ENCODE results near the gene CTAGE15.
"Not testable (repeated sequence)": the region's sequence is repeated elsewhere in the genome, so short reads cannot be mapped to it uniquely, and the experiment has no call there.

Gene CTAGE15

GRCh38 chr7:143571501-143571900, at the start of gene CTAGE15:
Gene CTAGE15 (plus strand): TSS chr7:143571801. CDS start chr7:143571818, 17 bp downstream.
- DNase-seq = not testable (repeated sequence)

GRCh38 chr7:143522309-143522916, 49.2 kb upstream of the CTAGE15 start:
- not testable (repeated sequence) for DNase-seq

GRCh38 chr7:143531169-143531926, 40.3 kb upstream of the CTAGE15 start:
- not testable (repeated sequence) for DNase-seq

- DNase-seq = not testable (repeated sequence)
Observed at GRCh38 chr7:143531932-143532331, 39.7 kb upstream of the CTAGE15 start.

GRCh38 chr7:143533213-143533839, 38.3 kb upstream of the CTAGE15 start:
- DNase-seq = not testable (repeated sequence)

- DNase-seq = not testable (repeated sequence)
Observed at GRCh38 chr7:143536443-143536842, 35.2 kb upstream of the CTAGE15 start.

GRCh38 chr7:143543288-143544038, 28.1 kb upstream of the CTAGE15 start:
- DNase-seq = not testable (repeated sequence)

GRCh38 chr7:143555968-143556367, 15.6 kb upstream of the CTAGE15 start:
- not testable (repeated sequence) for DNase-seq

- DNase-seq = not testable (repeated sequence)
Observed at GRCh38 chr7:143563306-143563705, 8.3 kb upstream of the CTAGE15 start.

- not testable (repeated sequence) for DNase-seq
Observed at GRCh38 chr7:143566001-143566400, 5.6 kb upstream of the CTAGE15 start.

- DNase-seq = not testable (repeated sequence)
Observed at GRCh38 chr7:143588183-143588582, 16.6 kb downstream of the CTAGE15 start.

GRCh38 chr7:143589897-143590296, 18.3 kb downstream of the CTAGE15 start:
- DNase-seq = not testable (repeated sequence)

- DNase-seq = not testable (repeated sequence)
Observed at GRCh38 chr7:143598086-143598485, 26.5 kb downstream of the CTAGE15 start.

GRCh38 chr7:143603549-143603948, 31.9 kb downstream of the CTAGE15 start:
- DNase-seq = not testable (repeated sequence)

GRCh38 chr7:143606088-143606487, 34.5 kb downstream of the CTAGE15 start:
- DNase-seq = not testable (repeated sequence)

GRCh38 chr7:143615545-143615944, 43.9 kb downstream of the CTAGE15 start:
- not testable (repeated sequence) for DNase-seq

GRCh38 chr7:143617204-143617603, 45.6 kb downstream of the CTAGE15 start:
- not testable (repeated sequence) for DNase-seq

- DNase-seq = not testable (repeated sequence)
Observed at GRCh38 chr7:143620058-143620457, 48.5 kb downstream of the CTAGE15 start.

GRCh38 chr7:143620646-143621045, 49.0 kb downstream of the CTAGE15 start, which contains the start of gene TCAF2:
Gene TCAF2 (plus strand): TSS chr7:143620974.
- not testable (repeated sequence) for DNase-seq

- DNase-seq = not testable (repeated sequence)
Observed at GRCh38 chr7:143621175-143621574, 49.6 kb downstream of the CTAGE15 start.

- DNase-seq = not testable (repeated sequence)
Observed at GRCh38 chr7:143622130-143622529, 50.5 kb downstream of the CTAGE15 start.

Measured in NCI-H524 treated with DMSO at 0.1 percent for 48 hours (cell line).